Stomach smooth muscle (tissue), 2 donors: Measurements from ENCODE around the gene MRRF.

Experiments
- H3K27ac ChIP-seq: one replicate; pipeline ENCODE4 v1.7.0; 2013; ENCODE audit warnings: mild to moderate bottlenecking, low read length, inconsistent platforms
- H3K27me3 ChIP-seq, 2 donors: one replicate each; pipeline ENCODE4 v1.7.0; 2013; ENCODE audit warnings: low read length in 2 of 2; ENCODE audit not compliant: insufficient read depth in 2 of 2, control insufficient read depth in 1 of 2
- H3K36me3 ChIP-seq, 2 donors: one replicate each; pipeline ENCODE4 v1.7.0; 2013; ENCODE audit warnings: low read length in 2 of 2; ENCODE audit not compliant: control insufficient read depth in 2 of 2, insufficient read depth in 2 of 2
- H3K4me1 ChIP-seq: one replicate; pipeline ENCODE4 v1.7.0; 2013; ENCODE audit warnings: low read length; ENCODE audit not compliant: control insufficient read depth, insufficient read depth
- H3K4me3 ChIP-seq, 2 donors: one replicate each; pipeline ENCODE4 v1.7.0; 2013; ENCODE audit warnings: low read length in 2 of 2
- H3K9ac ChIP-seq, 2 donors: one replicate each; pipeline ENCODE4 v1.7.0; 2013; ENCODE audit warnings: low read length in 2 of 2, mild to moderate bottlenecking in 1 of 2
- H3K9me3 ChIP-seq, 2 donors: one replicate each; pipeline ENCODE4 v1.7.0; 2013; ENCODE audit warnings: low read length in 2 of 2; ENCODE audit not compliant: control insufficient read depth in 2 of 2
- donor health status: healthy.
- donor health status: Pancreatic carcinoma.

MRRF gene, protein sequence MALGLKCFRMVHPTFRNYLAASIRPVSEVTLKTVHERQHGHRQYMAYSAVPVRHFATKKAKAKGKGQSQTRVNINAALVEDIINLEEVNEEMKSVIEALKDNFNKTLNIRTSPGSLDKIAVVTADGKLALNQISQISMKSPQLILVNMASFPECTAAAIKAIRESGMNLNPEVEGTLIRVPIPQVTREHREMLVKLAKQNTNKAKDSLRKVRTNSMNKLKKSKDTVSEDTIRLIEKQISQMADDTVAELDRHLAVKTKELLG

DNA sequence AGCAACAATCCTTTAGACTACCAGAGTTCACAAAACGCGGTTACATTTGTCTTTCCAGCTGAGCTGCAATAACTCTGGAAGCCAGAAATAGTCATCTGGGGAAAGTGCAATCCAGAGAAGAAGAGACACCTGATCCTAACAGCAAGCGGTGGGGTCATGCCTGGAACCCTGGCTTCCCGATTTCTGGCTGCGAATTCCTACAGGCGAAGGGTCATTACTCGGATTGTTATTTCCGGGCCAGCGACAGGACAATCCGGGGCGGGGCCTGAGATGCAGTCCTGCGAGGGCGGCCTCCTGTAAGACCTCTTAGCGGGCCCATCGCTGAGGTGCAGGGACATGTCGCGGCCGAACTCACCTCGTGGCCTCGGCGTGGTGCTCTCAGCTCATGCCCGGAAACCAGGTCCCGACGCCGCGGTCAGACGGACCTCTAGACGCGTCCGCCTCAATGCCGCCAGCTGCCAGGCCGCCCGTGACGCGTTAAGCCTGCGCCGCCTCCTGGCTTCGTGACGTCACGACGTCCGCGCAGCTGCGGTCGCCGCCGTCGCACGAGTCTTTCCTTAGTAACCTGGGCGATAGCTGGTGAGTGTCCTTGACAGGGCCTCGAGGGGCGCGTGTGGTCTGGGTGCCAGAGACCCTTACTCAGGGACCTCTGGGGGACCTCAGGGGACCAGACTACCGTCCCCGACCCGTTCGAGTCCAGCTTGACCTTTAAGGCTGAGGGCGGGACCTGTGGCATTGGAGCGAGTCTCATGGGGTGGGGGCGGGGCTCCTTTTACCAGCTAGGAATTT is at the start of gene MRRF, which contains the start of gene RBM18:
Gene MRRF (plus strand): TSS at position 523 of the 789 bp plus-strand sequence. CDS start 6,010 bp downstream, outside the sequence.
Gene RBM18 (minus strand): TSS at position 481 of the 789 bp plus-strand sequence. CDS start 3,348 bp downstream, outside the sequence.
- Histone ChIP-seq H3K9me3 (no peaks in the 10 kb centered on the region), H3K4me1 (peaks cover 35% of the 10 kb centered on the region), H3K27me3 (no peaks in the 10 kb centered on the region), H3K36me3 (peaks cover 4 to 10% of the 10 kb centered on the region in 2 donors), H3K27ac (peak within 1 kb of the TSS; percentile 93), H3K9ac (peak within 1 kb of the TSS; percentile 94 to 97), H3K4me3 (peak within 1 kb of the TSS; percentile 97 to 98)

DNA sequence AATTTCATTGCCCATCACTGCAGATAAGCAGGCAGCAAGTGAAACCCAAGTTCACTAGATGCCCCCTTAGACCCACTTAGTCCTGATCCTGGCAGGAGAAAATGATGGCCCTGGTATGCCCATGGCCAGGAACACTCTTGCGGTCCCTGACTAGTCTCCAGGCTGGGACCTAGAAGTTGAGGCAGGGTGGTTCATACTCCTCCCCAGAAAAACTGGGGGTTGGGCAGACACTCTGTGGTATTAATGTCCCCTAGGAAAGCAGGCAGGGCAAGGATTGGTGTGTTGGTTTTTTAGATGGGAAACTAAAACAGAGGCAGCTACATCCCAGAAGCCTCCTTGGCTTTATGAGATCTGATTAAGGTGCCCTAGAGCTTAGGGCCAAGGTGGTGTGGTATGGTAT is 49.0 kb upstream of the MRRF start:
- Histone ChIP-seq H3K27ac (no peak overlapping the region), H3K9me3 (no peaks in the 10 kb centered on the region), H3K27me3 (peaks cover 63 to 83% of the 10 kb centered on the region in 2 donors), H3K9ac (no peak overlapping the region), H3K36me3 (no peaks in the 10 kb centered on the region), H3K4me1 (peaks cover 32% of the 10 kb centered on the region), H3K4me3 (no peak overlapping the region)

DNA sequence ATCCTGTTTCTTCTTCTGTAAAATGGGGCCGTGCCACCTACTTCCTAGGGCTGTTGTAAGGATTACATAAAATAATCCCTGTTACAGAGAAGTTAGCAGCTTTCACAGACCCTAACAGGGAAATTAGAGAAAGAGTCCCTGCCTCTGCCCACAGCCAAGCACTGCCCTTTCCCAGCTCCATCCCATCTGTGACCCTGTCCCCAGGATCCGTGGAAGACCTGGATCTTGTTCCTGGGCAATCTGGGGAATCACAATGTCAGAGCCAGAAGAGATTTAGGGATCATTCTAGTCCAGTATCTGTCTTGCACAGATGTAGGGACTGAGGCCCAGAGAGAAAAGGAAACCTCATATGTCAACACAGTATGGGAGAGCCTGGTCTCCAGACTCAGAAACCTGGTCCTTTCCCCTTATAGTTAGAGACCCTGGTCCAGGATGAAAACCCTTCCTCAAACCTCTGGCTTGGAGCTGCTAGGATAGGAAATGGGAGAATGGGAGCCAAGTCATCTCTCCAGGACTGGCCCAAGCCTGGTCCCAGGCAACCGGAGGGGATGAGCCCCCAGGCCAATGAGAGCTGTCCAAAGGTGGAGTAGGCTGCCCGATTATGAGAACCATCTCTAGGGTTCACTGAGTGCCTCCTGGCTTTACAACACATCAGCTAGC is 48.4 kb upstream of the MRRF start:
- H3K27ac ChIP-seq: no peak overlapping the region
- H3K9ac ChIP-seq: no peak overlapping the region
- no peaks in the 10 kb centered on the region for H3K9me3 ChIP-seq
- H3K4me3 ChIP-seq: no peak overlapping the region
- peaks cover 65 to 84% of the 10 kb centered on the region in 2 donors for H3K27me3 ChIP-seq
- peaks cover 32% of the 10 kb centered on the region for H3K4me1 ChIP-seq
- no peaks in the 10 kb centered on the region for H3K36me3 ChIP-seq

DNA sequence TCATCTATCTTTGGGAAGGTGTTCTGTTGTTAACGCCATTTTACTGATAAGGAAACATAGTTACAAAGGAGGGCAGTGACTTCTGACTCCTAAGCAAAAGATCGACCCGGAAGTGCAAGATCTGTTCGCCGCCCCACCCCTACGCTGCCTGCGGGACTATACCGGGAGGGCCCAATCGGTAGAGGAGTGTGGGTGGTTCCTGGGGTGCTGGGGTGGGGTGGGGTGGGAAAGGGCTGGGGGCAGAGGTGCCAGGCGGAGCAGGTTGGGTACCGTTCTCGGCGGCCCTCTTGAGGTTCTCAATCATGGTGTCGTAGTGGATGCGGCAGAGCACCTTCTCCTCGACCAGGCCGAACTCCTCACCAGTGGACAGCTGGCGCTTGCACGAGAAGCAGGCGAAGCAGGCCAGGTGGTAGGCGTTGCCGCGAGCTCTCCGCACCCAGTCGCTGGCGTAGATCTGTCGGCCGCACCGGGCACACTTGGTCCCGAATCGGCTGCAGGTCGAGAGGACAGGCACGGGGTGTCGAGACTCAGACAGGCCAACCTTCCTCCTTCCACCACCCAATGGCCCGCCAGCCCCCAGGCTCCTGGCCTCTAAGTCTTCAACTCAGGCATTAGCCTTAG is 47.8 kb upstream of the MRRF start:
- peaks cover 68 to 84% of the 10 kb centered on the region in 2 donors for H3K27me3 ChIP-seq
- H3K4me1 ChIP-seq: peaks cover 32% of the 10 kb centered on the region
- no peak overlapping the region for H3K9ac ChIP-seq
- H3K36me3 ChIP-seq: no peaks in the 10 kb centered on the region
- H3K27ac ChIP-seq: no peak overlapping the region
- H3K9me3 ChIP-seq: no peaks in the 10 kb centered on the region
- H3K4me3 ChIP-seq: no peak overlapping the region

DNA sequence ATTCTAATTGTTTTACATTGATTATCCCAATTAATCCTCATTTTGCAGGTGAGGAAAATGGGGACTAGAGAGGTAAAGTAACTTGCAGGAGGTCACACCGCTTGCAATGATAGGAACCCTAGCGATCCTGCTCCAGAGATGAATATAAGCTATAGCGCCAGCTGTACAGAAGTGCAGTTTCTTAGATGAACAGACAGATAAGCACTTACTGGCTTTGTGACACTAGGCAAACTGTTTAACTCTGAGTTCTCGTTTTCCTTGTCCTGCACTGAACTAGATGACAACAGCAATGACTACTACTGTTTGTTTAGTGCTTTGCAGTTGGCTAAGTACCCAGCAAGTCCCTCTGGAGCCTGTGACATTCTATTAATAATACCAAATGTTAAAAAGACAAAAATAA is 47.0 kb upstream of the MRRF start:
- H3K4me1 ChIP-seq: peaks cover 32% of the 10 kb centered on the region

DNA sequence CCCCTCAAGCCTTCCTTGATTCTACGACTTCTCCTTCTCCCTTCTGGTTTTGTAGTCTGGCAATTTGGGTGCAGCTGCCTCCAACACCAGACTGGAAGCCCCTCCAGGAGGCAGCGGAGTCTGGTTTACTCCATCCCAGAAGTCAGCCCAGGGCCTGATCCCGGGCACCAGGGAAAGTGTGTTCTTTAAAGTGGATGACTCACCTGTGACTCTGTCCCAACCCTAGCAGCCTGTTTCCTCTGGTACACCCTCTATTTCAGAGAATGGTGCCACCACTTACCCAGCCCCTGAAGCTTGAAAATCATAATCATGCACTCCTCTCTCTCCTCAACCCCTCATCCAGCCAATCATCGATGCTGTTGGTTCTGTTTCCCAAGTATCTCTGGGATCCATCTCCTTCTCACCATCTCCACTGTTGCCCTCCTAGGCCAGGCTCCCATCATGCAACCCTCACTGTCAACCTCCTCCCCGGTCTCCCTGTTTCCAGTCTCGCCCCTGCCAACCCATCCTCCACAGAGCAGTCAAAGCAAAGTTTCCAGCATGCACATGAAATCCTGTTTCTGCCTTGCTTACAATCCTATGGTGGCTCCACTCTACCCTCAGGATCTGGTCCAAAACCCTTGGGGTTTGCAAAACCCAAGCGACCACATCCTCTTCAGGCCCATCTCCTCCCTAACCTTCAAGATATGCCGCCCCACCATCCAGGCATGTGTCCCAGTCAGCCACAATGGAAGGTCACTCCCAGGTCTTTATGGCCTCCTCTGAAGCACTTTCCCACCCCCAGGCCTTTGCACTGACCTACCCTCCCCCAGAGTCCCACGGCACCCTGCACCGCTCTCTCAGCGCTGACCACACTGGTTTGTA is 46.4 kb upstream of the MRRF start:
- H3K4me1 ChIP-seq: peaks cover 29% of the 10 kb centered on the region
- H3K36me3 ChIP-seq: no peaks in the 10 kb centered on the region
- H3K4me3 ChIP-seq: no peak overlapping the region
- H3K27ac ChIP-seq: no peak overlapping the region
- no peak overlapping the region for H3K9ac ChIP-seq
- H3K9me3 ChIP-seq: no peaks in the 10 kb centered on the region
- H3K27me3 ChIP-seq: peaks cover 71 to 78% of the 10 kb centered on the region in 2 donors

More for the DNA sequence above, 47.0 kb upstream of the MRRF start:
- H3K9ac ChIP-seq: no peak overlapping the region
- H3K27ac ChIP-seq: no peak overlapping the region
- H3K4me3 ChIP-seq: no peak overlapping the region
- no peaks in the 10 kb centered on the region for H3K36me3 ChIP-seq
- H3K9me3 ChIP-seq: no peaks in the 10 kb centered on the region
- H3K27me3 ChIP-seq: peaks cover 73 to 85% of the 10 kb centered on the region in 2 donors

DNA sequence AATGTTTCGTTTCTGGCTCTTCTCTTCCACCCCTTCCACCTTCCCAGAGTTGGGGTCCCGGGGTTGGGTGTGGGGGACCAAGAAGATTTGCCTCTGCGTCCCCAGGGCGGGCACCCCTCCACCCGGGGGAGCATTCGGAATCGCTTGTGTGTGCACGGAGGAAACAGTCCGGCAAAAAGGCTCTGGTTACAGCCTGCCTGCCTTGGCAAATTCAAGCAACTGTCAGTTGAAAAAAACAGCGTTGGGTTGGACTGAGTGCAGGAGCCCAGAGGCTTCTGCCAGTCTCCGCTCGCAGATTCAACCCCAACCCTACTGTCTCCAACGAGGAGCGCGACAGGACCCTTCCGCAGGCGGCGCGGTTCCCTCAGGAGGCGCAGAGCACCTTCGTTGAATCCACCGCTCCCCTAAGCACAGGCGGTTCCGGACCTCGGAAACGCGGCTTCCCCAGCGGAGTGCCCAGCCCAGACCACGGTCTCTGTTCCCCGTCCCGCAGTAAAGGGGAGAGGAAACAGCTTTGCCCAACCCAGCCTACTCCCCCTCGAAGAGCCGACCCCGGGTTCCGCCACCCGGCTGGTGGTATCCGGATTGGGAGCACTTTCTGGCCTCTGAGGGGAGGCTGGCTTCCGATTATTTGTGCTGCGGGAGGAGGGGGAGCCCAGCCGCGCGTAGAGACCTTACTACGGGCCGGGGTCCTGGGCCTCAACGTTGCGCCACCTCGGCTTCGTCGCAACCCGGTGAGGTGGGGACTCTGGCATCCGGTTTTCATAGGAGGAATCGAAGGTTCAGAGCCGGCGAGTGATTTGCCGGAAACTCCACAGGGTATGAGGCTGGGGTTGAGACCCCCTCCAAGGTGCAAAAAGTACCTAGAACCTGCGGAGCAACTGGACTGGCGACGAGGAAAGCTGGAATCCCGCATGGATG is 45.5 kb upstream of the MRRF start:
- Histone ChIP-seq H3K9me3 (no peaks in the 10 kb centered on the region), H3K9ac (no peak overlapping the region), H3K27ac (no peak overlapping the region), H3K27me3 (peaks cover 70 to 71% of the 10 kb centered on the region in 2 donors), H3K36me3 (no peaks in the 10 kb centered on the region), H3K4me1 (peaks cover 21% of the 10 kb centered on the region), H3K4me3 (peak overlapping the region in 1 of 2 donors; percentile 35)

DNA sequence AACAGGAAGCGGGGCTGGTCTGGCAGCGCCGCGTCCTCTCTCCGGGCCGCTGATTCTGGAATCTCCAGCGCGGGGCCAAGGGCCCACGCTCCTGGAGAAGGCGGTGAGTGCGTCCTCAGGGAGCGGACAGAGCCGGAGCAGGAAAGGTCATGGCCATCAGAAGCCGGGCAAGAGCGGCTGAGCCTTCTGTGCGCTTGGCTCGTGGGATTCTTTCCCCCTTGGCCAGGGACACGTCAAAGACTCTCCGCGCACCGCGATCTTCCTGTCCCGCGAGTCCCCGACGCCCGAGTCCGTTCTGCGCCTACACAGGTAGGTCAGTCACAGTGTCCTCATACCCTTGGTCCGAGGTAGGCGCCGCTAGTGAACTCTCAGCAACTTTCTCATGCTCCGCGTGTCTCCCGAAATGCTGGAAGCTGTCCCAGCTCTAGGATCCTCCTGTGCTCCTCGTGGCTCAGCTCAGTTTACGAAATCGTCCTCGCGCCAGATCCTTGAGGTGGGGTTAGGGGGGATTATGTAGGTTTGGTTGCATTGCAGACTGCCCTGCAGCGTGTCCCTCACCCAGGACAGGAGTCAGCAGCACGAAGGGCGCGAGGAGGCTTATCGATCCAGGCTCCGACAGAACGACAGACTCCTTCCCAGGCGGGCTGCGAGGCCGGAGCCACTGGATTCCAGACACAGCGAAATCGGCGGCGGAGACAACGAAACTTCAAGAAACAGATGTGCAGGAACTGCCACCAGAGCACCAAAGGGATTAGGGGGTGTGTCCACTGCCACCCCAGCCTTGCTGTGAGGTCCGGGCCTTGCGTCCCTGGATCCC is 44.6 kb upstream of the MRRF start:
- Histone ChIP-seq H3K9ac (no peak overlapping the region), H3K9me3 (no peaks in the 10 kb centered on the region), H3K4me3 (peak overlapping the region in 1 of 2 donors; percentile 40), H3K36me3 (no peaks in the 10 kb centered on the region), H3K27ac (no peak overlapping the region), H3K4me1 (peaks cover 19% of the 10 kb centered on the region), H3K27me3 (peaks cover 74 to 76% of the 10 kb centered on the region in 2 donors)
